ENCODE measurements around the gene GALNT2.

GRCh38 chr1:230199554-230199953 is 132.5 kb downstream of the GALNT2 start:
- TF ChIP-seq RAD21 (conservative IDR thresholded peaks at IDR 0.05 in 1 of 2, IDR thresholded peaks at IDR 0.05 in 1 of 2) (no peak), CTCF (IDR thresholded peaks at IDR 0.05) (no peak), NR3C1 (IDR thresholded peaks at IDR 0.05) (no peak), CBX2 (IDR thresholded peaks at IDR 0.05; ENCODE audit: borderline replicate concordance, low read depth) (no peak), CEBPB (IDR thresholded peaks at IDR 0.05) (no peak), POLR2A (IDR thresholded peaks at IDR 0.05; ENCODE audit: low read length) (no peak), EP300 (IDR thresholded peaks at IDR 0.05) (no peak), MAX (IDR thresholded peaks at IDR 0.05) (no peak)

All from A549 (cell line).